Lower lobe of right lung (tissue), 2 donors: Measurements from ENCODE around the gene PP2D1. TPM values are rescaled to one million over a fixed set of nuclear protein-coding genes. Genes with fewer than 3 reads are reported as not detected.

Experiments
- ATAC-seq, 2 donors: fragments of 200-7000 bp; cut with Tn5 transposase; one replicate each; pipeline ENCODE4 v1.9.1; 2020 to 2022; ENCODE audit warnings: mild to moderate bottlenecking in 2 of 2, moderate library complexity in 2 of 2
- DNase-seq: peaks from one replicate; pipeline ENCODE4 v3.0.0-alpha.2; 2020
- H3K27ac ChIP-seq: fragments of 200-600 bp; one replicate; pipeline ENCODE4 v1.8.0; 2022
- H3K27me3 ChIP-seq: fragments of 200-600 bp; one replicate; pipeline ENCODE4 v1.8.0; 2022; ENCODE audit warnings: low read depth
- H3K36me3 ChIP-seq: fragments of 200-600 bp; one replicate; pipeline ENCODE4 v1.8.0; 2022; ENCODE audit warnings: mild to moderate bottlenecking
- H3K4me1 ChIP-seq: fragments of 200-600 bp; one replicate; pipeline ENCODE4 v1.8.0; 2022
- H3K4me3 ChIP-seq: fragments of 200-600 bp; one replicate; pipeline ENCODE4 v1.8.0; 2022; ENCODE audit warnings: mild to moderate bottlenecking
- H3K9me3 ChIP-seq: fragments of 200-600 bp; one replicate; pipeline ENCODE4 v1.8.0; 2022
- intact Hi-C: fragments of 100-400 bp; cut with DNase I; formaldehyde crosslinking; loops from one replicate; pipeline ENCODE4 v1.11.0; 2022
- total RNA-seq: library from RNA; stranded (reverse); fragmentation: NEBNext Ultra II Directional; extraction: Animal tissue kit (Norgen Biotek cat#: 25700); gene quantifications from one replicate; pipeline ENCODE4 v1.2.1, GENCODE V29; 2021
- TF ChIP-seq, protein P1 (sequence below): fragments of 200-600 bp; IDR thresholded peaks from one replicate; pipeline ENCODE4 v1.8.0; 2022; ENCODE audit warnings: antibody characterized with exemption, mild to moderate bottlenecking
- donor health status: DM: no; HTN: yes; CAD: no; lungs with severe emphysema.

The PP2D1 gene
- total RNA-seq, 1 donor from 2014 or later: not detected

DNA sequence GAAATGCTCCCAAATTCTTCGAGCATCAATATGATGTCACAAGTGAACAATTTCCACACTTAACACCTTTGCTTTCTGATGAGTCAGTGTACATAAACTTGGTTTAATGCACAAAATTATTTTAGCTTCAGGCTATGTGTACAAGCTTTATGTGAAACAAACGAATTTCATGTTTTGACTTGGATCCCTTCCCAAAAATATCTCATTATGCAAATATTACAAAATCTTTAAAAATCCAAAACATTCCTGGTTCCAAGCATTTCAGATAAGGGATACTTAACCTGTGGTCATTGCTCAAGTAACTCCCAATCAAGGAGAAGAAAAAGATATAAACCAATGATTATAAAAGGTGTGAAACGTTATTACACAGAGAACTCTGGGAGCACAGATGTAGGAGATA, 40.0 kb downstream of the PP2D1 start:
- TF ChIP-seq, protein P1, sequence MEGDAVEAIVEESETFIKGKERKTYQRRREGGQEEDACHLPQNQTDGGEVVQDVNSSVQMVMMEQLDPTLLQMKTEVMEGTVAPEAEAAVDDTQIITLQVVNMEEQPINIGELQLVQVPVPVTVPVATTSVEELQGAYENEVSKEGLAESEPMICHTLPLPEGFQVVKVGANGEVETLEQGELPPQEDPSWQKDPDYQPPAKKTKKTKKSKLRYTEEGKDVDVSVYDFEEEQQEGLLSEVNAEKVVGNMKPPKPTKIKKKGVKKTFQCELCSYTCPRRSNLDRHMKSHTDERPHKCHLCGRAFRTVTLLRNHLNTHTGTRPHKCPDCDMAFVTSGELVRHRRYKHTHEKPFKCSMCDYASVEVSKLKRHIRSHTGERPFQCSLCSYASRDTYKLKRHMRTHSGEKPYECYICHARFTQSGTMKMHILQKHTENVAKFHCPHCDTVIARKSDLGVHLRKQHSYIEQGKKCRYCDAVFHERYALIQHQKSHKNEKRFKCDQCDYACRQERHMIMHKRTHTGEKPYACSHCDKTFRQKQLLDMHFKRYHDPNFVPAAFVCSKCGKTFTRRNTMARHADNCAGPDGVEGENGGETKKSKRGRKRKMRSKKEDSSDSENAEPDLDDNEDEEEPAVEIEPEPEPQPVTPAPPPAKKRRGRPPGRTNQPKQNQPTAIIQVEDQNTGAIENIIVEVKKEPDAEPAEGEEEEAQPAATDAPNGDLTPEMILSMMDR: no peak
- intact Hi-C loops: no loop called here
- DNase-seq: no peak
- Histone ChIP-seq H3K4me1 (peaks cover 16% of the 10 kb centered on the region), H3K27ac (no peak overlapping the region), H3K4me3 (no peak overlapping the region), H3K27me3 (no peaks in the 10 kb centered on the region), H3K9me3 (no peaks in the 10 kb centered on the region), H3K36me3 (peaks cover 42% of the 10 kb centered on the region)
- peak in 1 of 2 donors; percentile 69 for ATAC-seq

DNA sequence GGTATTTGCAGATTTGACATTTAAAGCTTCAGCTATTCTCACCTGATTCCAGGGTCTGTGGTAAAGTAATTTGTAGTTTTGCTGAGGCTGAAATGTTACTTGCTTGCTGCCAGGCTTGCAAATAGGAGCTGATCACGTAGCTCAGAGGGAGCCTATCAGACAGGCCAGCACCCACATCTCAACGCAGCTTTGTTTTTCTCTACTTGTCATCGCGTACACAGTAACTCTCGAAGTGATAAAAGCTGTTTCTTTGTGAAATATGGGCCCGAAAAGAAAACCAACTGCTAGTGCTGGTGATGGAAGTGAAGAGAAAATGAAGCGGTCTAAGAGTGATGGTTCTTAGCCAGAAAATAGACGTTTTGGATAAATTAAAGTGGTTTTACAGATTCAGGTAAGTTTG, 41.7 kb downstream of the PP2D1 start:
- Histone ChIP-seq H3K9me3 (no peaks in the 10 kb centered on the region), H3K27ac (no peak overlapping the region), H3K4me3 (no peak overlapping the region), H3K4me1 (peaks cover 23% of the 10 kb centered on the region), H3K27me3 (no peaks in the 10 kb centered on the region), H3K36me3 (peaks cover 24% of the 10 kb centered on the region)
- TF ChIP-seq, protein P1: no peak
- no peak for ATAC-seq
- intact Hi-C loops: no loop called here
- no peak for DNase-seq

DNA sequence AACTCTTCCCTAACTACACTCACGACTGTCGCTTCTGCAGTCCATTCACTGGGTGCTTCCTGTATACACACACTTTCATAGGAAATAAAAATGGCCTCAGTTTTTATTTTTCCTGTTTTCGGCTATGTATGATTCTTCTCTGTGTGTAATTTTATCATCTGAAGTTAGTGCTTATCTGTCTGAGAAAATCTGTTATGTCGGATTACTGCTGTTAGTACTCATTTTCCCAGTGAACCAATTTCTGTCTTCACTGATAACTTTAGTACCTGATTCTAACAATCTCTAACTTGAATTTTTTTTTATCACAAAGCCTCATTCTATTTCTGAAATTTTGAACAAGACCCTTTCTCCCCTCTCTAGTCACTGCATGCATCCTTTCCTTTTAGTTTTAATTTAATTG, 44.3 kb downstream of the PP2D1 start:
- Histone ChIP-seq H3K36me3 (peaks cover 7% of the 10 kb centered on the region), H3K4me3 (no peak overlapping the region), H3K27me3 (no peaks in the 10 kb centered on the region), H3K9me3 (no peaks in the 10 kb centered on the region), H3K4me1 (peaks cover 22% of the 10 kb centered on the region), H3K27ac (no peak overlapping the region)
- TF ChIP-seq, protein P1: no peak
- DNase-seq (no peak), ATAC-seq (no peak)
- intact Hi-C loops: no loop called here

DNA sequence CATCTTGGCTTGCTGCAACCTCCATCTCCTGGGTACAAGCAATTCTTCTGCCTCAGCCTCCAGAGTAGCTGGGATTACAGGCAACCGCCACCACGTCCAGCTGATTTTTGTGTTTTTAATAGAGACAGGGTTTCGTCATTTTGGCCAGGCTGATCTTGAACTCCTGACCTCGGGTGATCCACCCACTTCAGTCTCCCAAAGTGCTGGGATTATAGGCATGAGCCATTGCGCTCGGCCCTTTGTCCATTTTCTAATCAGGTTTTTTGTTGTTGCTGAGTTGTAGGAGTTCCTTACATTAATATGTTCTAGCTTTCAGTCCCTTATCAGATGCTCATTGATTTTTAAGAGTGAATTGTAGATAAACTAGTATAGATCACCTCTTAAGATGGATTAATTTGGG, 44.9 kb downstream of the PP2D1 start:
- Histone ChIP-seq H3K4me1 (peaks cover 16% of the 10 kb centered on the region), H3K4me3 (no peak overlapping the region), H3K27me3 (no peaks in the 10 kb centered on the region), H3K36me3 (peaks cover 7% of the 10 kb centered on the region), H3K9me3 (no peaks in the 10 kb centered on the region), H3K27ac (no peak overlapping the region)
- TF ChIP-seq, protein P1: no peak
- DNase-seq: no peak
- intact Hi-C loops: no loop called here
- ATAC-seq: no peak

DNA sequence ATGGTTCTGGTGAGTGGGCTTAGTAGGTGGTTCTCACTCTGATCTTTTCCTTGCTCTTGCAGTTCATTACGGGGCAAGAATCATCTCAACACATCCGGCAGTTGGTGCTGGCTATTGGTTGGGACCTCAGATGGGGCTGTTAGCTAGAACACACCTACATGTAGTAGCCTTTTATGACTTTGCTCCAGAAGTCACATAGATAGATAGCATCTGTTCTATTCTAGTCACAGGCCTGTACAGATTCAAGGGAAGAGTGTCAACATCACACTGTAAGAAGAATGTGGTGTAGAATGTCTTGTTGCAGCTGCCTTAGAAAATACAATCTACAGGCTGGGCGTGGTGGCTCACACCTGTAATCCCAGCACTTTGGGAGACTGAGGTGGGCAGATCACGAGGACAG, 50.1 kb downstream of the PP2D1 start:
- intact Hi-C loops: no loop called here
- ATAC-seq (no peak), DNase-seq (no peak)
- Histone ChIP-seq H3K27ac (no peak overlapping the region), H3K4me3 (no peak overlapping the region), H3K36me3 (peaks cover 5% of the 10 kb centered on the region), H3K9me3 (no peaks in the 10 kb centered on the region), H3K4me1 (peaks cover 44% of the 10 kb centered on the region), H3K27me3 (no peaks in the 10 kb centered on the region)
- TF ChIP-seq, protein P1: no peak

DNA sequence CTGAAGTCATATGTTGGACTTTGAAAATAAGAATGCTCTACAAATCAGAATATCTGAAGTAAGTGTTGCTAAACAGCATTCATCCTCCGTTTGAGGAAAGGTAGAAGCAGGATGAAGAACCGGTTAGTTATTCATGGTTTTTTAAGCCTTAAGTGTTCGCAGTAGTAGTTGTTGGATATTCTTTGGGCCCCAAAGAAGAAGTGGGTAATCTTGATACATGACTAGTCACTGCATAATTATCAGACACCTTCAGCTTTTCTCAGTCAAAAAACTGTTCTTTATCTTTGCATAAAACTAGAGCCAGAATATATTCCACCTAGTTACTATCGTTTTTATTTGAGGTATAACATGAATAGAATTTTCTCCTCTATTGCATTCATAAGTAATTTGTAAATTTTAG, 51.4 kb downstream of the PP2D1 start:
- DNase-seq (no peak), ATAC-seq (no peak)
- Histone ChIP-seq H3K27me3 (no peaks in the 10 kb centered on the region), H3K36me3 (peaks cover 15% of the 10 kb centered on the region), H3K4me1 (peaks cover 44% of the 10 kb centered on the region), H3K27ac (no peak overlapping the region), H3K9me3 (no peaks in the 10 kb centered on the region), H3K4me3 (no peak overlapping the region)
- TF ChIP-seq, protein P1: no peak
- intact Hi-C loops: no loop called here
